Stimulated activated CD4-positive, alpha-beta T cell treated with anti-CD3 and anti-CD28 coated beads, Interleukin-12 subunit alpha, Interleukin-12 subunit beta, amount 100 ng/mL, for 48 hours (primary cell): ENCODE measurements around the gene FKBP1C.

Experiments
- DNase-seq, 3 donors: peaks; one replicate each; pipeline ENCODE4 v3.0.0-alpha.2; 2020; ENCODE audit warnings: low read depth in 2 of 3, low spot score in 1 of 3

Gene FKBP1C

DNA sequence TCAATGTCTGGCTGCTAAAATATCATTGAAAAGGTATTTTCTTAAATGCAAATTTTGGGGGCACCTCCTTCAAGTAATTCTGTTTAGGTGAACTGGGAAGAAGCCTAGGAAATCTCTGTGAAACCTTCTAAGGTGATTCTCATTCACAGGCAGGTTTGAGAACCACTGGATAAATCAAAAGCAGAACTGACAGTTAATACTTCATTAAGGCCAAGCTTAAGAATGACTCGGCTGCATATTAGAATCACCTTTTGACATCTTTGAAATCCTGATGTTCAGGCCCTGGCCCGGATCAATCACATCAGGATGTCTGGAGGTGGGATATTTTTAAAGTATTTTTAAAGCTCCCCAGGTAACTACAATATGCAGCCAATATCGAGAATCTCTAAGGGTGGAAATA, 50.6 kb downstream of the FKBP1C start:
- DNase-seq = no peak
